HepG2 (cell line): Measurements from ENCODE around the gene SIK3. TPM values are rescaled to one million over a fixed set of nuclear protein-coding genes. Genes with fewer than 3 reads are reported as not detected.

ENCODE experiments used
- AGO2 ChIP-seq: fragments of 200-400 bp; formaldehyde crosslinking; optimal IDR thresholded peaks from 2 replicates; pipeline ENCODE3; 2017; ENCODE audit warnings: mild to moderate bottlenecking, low read depth, low read length, moderate library complexity
- ATF7-NPFF ChIP-seq: sonication (generic); formaldehyde crosslinking; IDR thresholded peaks from 2 replicates; pipeline ENCODE4 v1.8.1; 2023; ENCODE audit warnings: mild to moderate bottlenecking, low read depth, missing genetic modification reagents, moderate library complexity
- DPF2 ChIP-seq: sonication (generic); formaldehyde crosslinking; IDR thresholded peaks from 2 replicates; pipeline ENCODE4 v1.4.0; 2020; ENCODE audit warnings: mild to moderate bottlenecking, low read depth, missing genetic modification reagents, borderline replicate concordance
- FOXM1 ChIP-seq: sonication (generic); formaldehyde crosslinking; IDR thresholded peaks from 2 replicates; pipeline ENCODE4 v1.5.0; 2020; ENCODE audit warnings: missing genetic modification reagents
- RBFOX2 ChIP-seq: fragments of 200-400 bp; formaldehyde crosslinking; IDR thresholded peaks from 2 replicates; pipeline ENCODE4 v1.6.1; 2017; ENCODE audit warnings: low read depth, mild to moderate bottlenecking, low read length
- RBM22 ChIP-seq: fragments of 200-400 bp; formaldehyde crosslinking; optimal IDR thresholded peaks from 2 replicates; pipeline ENCODE3; 2017; ENCODE audit warnings: mild to moderate bottlenecking, low read length, moderate library complexity
- XBP1 ChIP-seq: sonication (generic); formaldehyde crosslinking; IDR thresholded peaks from 2 replicates; pipeline ENCODE4 v1.5.0; 2020; ENCODE audit warnings: missing genetic modification reagents
- ZNF558 ChIP-seq: sonication (generic); formaldehyde crosslinking; IDR thresholded peaks from 2 replicates; pipeline ENCODE4 v1.9.0; 2022; ENCODE audit warnings: mild to moderate bottlenecking, missing genetic modification reagents, borderline replicate concordance
- ZNF891 ChIP-seq: sonication (generic); formaldehyde crosslinking; IDR thresholded peaks from 2 replicates; pipeline ENCODE4 v1.5.0; 2020; ENCODE audit warnings: mild to moderate bottlenecking, missing genetic modification reagents
- polyA plus RNA-seq, 8 experiments: library from polyadenylated mRNA; depleted of rRNA in 3 of 8; stranded (reverse) in 7 of 8; unstranded in 1 of 8; fragments of >200 nt; fragmentation: Illumina TruSeq in 4 of 8; extraction: Trizol in 4 of 8; gene quantifications; 2 replicates each; pipeline versions ENCODE4 v1.2.1 to v1.2.3, GENCODE V29; 2011 to 2016; ENCODE audit warnings: low read depth in 4 of 8, missing spikeins in 1 of 8, mixed read lengths in 1 of 8; ENCODE audit not compliant: insufficient read depth in 1 of 8
- total RNA-seq, 5 experiments: library from RNA; depleted of rRNA; stranded (reverse); fragments of >200 nt; fragmentation: Illumina TruSeq; extraction: Trizol; gene quantifications; 2 replicates each; pipeline ENCODE4 v1.2.3, GENCODE V29; 2016; ENCODE audit warnings: low read depth in 1 of 5
- TF ChIP-seq, protein P1 (sequence below): IDR thresholded peaks from 2 replicates; pipeline ENCODE4 v1.6.1; 2016; ENCODE audit warnings: low read depth
- TF ChIP-seq, protein P2 (sequence below): IDR thresholded peaks from 2 replicates; pipeline ENCODE4 v1.6.1; 2016; ENCODE audit warnings: missing biosample characterization, missing genetic modification reagents, low read depth
- TF ChIP-seq, protein P3 (sequence below): sonication (generic); formaldehyde crosslinking; IDR thresholded peaks from 2 replicates; pipeline ENCODE4 v1.5.0; 2020; ENCODE audit warnings: mild to moderate bottlenecking, missing genetic modification reagents
- TF ChIP-seq, protein P4 (sequence below): sonication (generic); formaldehyde crosslinking; IDR thresholded peaks from 2 replicates; pipeline ENCODE4 v1.9.0; 2022; ENCODE audit warnings: low read depth, missing genetic modification reagents
- TF ChIP-seq, protein P5 (sequence below): IDR thresholded peaks from 2 replicates; pipeline ENCODE4 v1.6.1; 2016; ENCODE audit warnings: low read depth, borderline replicate concordance
- TF ChIP-seq, protein P6 (sequence below): sonication (generic); formaldehyde crosslinking; IDR thresholded peaks from 2 replicates; pipeline ENCODE4 v1.5.0; 2020; ENCODE audit warnings: missing genetic modification reagents
- TF ChIP-seq, protein P7 (sequence below): IDR thresholded peaks from 2 replicates; pipeline ENCODE4 v1.6.1; 2012; ENCODE audit warnings: low read depth, low read length, improper control_type of control experiment

Gene SIK3
- total and polyA plus RNA-seq, 2 of the 13 experiments (the other 11 are each of a cell fraction or from before 2014, with no cell fraction given), result 5.7 to 9.8 TPM

DNA sequence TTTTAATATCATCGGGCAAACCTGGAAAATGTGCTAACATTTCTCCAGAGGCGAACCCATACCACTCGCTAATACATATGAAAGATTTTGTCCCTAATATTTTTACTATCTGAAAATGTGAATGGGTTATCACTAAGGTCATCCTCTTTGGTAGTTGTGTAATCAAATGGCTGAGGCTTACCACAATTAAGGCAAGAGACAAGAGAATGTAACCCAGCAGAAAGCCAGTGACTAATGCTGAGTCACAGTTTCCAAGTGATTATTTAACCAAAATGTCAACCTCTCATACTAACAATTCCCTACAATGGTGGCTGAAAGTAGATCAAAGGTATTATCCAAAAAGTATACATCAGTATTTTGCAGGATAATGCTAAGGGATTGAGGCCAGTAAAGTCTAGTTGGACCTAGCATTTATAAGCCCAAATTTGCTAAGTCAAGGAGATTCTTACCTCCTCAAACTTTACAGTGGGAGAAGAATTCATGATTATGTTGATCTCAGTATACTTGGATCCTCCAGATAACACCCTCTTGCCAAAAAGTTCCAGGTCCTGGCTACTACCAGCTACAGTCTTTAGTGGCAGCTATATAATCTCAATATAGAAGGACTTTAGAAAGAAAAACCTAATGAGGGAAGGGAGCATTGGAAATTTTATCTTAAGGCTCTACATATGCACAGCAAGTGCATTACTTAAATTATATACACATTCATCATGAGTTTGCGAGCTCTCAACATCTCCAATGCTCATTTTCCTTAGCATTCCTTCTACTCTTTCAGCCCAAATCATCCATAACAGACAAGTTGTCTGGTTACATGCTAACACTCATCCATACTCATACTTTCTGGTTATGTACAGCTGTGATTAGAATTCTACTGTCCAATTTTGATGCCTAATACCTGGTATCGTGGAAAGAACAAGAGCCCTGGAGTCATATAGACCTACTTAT, 25.4 kb downstream of the SIK3 start (continued):
- TF ChIP-seq, protein P1, sequence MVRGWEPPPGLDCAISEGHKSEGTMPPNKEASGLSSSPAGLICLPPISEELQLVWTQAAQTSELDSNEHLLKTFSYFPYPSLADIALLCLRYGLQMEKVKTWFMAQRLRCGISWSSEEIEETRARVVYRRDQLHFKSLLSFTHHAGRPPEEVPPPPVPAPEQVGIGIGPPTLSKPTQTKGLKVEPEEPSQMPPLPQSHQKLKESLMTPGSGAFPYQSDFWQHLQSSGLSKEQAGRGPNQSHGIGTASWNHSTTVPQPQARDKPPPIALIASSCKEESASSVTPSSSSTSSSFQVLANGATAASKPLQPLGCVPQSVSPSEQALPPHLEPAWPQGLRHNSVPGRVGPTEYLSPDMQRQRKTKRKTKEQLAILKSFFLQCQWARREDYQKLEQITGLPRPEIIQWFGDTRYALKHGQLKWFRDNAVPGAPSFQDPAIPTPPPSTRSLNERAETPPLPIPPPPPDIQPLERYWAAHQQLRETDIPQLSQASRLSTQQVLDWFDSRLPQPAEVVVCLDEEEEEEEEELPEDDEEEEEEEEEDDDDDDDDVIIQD, result peak; percentile 91
- TF ChIP-seq XBP1 (CRISPR knock-in tag), result no peak
- no peak for TF ChIP-seq RBM22
- TF ChIP-seq, protein P2, sequence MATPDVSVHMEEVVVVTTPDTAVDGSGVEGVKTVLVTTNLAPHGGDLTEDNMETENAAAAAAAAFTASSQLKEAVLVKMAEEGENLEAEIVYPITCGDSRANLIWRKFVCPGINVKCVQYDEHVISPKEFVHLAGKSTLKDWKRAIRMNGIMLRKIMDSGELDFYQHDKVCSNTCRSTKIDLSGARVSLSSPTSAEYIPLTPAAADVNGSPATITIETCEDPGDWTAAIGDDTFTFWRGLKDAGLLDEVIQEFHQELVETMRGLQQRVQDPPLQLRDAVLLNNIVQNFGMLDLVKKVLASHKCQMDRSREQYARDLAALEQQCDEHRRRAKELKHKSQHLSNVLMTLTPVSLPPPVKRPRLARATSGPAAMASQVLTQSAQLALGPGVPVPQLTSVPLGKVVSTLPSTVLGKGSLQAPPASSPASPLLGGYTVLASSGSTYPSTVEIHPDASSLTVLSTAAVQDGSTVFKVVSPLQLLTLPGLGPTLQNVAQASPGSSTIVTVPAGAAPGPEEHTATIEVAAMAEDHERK (CRISPR knock-in tag), result no peak
- TF ChIP-seq, protein P3, sequence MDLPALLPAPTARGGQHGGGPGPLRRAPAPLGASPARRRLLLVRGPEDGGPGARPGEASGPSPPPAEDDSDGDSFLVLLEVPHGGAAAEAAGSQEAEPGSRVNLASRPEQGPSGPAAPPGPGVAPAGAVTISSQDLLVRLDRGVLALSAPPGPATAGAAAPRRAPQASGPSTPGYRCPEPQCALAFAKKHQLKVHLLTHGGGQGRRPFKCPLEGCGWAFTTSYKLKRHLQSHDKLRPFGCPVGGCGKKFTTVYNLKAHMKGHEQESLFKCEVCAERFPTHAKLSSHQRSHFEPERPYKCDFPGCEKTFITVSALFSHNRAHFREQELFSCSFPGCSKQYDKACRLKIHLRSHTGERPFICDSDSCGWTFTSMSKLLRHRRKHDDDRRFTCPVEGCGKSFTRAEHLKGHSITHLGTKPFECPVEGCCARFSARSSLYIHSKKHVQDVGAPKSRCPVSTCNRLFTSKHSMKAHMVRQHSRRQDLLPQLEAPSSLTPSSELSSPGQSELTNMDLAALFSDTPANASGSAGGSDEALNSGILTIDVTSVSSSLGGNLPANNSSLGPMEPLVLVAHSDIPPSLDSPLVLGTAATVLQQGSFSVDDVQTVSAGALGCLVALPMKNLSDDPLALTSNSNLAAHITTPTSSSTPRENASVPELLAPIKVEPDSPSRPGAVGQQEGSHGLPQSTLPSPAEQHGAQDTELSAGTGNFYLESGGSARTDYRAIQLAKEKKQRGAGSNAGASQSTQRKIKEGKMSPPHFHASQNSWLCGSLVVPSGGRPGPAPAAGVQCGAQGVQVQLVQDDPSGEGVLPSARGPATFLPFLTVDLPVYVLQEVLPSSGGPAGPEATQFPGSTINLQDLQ (CRISPR knock-in tag), result no peak
- TF ChIP-seq, protein P4, sequence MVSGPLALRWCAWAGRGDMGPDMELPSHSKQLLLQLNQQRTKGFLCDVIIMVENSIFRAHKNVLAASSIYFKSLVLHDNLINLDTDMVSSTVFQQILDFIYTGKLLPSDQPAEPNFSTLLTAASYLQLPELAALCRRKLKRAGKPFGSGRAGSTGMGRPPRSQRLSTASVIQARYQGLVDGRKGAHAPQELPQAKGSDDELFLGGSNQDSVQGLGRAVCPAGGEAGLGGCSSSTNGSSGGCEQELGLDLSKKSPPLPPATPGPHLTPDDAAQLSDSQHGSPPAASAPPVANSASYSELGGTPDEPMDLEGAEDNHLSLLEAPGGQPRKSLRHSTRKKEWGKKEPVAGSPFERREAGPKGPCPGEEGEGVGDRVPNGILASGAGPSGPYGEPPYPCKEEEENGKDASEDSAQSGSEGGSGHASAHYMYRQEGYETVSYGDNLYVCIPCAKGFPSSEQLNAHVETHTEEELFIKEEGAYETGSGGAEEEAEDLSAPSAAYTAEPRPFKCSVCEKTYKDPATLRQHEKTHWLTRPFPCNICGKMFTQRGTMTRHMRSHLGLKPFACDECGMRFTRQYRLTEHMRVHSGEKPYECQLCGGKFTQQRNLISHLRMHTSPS, result no peak
- no peak for TF ChIP-seq RBFOX2
- no peak for TF ChIP-seq AGO2
- TF ChIP-seq DPF2 (CRISPR knock-in tag), result peak; percentile 31; the same call in 1 of the 2 replicates
- no peak for TF ChIP-seq ATF7-NPFF (CRISPR knock-in tag)
- no peak for TF ChIP-seq FOXM1 (CRISPR knock-in tag)
- TF ChIP-seq ZNF891 (CRISPR knock-in tag), result no peak
- TF ChIP-seq, protein P5, sequence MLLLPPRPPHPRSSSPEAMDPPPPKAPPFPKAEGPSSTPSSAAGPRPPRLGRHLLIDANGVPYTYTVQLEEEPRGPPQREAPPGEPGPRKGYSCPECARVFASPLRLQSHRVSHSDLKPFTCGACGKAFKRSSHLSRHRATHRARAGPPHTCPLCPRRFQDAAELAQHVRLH (CRISPR knock-in tag), result no peak
- TF ChIP-seq, protein P6, sequence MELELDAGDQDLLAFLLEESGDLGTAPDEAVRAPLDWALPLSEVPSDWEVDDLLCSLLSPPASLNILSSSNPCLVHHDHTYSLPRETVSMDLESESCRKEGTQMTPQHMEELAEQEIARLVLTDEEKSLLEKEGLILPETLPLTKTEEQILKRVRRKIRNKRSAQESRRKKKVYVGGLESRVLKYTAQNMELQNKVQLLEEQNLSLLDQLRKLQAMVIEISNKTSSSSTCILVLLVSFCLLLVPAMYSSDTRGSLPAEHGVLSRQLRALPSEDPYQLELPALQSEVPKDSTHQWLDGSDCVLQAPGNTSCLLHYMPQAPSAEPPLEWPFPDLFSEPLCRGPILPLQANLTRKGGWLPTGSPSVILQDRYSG (CRISPR knock-in tag), result no peak
- TF ChIP-seq, protein P7, sequence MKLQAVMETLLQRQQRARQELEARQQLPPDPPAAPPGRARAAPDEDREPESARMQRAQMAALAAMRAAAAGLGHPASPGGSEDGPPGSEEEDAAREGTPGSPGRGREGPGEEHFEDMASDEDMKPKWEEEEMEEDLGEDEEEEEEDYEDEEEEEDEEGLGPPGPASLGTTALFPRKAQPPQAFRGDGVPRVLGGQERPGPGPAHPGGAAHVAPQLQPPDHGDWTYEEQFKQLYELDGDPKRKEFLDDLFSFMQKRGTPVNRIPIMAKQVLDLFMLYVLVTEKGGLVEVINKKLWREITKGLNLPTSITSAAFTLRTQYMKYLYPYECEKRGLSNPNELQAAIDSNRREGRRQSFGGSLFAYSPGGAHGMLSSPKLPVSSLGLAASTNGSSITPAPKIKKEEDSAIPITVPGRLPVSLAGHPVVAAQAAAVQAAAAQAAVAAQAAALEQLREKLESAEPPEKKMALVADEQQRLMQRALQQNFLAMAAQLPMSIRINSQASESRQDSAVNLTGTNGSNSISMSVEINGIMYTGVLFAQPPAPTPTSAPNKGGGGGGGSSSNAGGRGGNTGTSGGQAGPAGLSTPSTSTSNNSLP, result peak; percentile 83
- TF ChIP-seq ZNF558 (CRISPR knock-in tag), result no peak
